Measurements from ENCODE around the gene RTN4R.
A peak's percentile ranks its signal among the peaks of the same experiment; 100 is the strongest.
"Not testable (repeated sequence)": the region's sequence is repeated elsewhere in the genome, so short reads cannot be mapped to it uniquely, and the experiment has no call there.

Gene RTN4R

GRCh38 chr22:20291249-20291586 is 23.1 kb upstream of the RTN4R start:
- H3K27me3 ChIP-seq (ENCODE audit: control insufficient read depth in 3 of 3, insufficient read depth in 3 of 3, low read depth in 1 of 3, low read length in 3 of 3), result peaks cover 0 to 46% (median 2%) of the 10 kb centered on the region in 3 experiments
- H3K27ac ChIP-seq (replicated peaks; ENCODE audit: low read length), result no peak overlapping the region
- H3K9ac ChIP-seq (ENCODE audit: low read depth, low read length, poor library complexity), result no peak overlapping the region
- H2AFZ ChIP-seq (ENCODE audit: low read length), result no peak overlapping the region
- no peak overlapping the region for H4K91ac ChIP-seq (ENCODE audit: low read depth, low read length, poor library complexity)
- no peak overlapping the region for H2BK5ac ChIP-seq (ENCODE audit: low read length)
- no peaks in the 10 kb centered on the region for H3K36me3 ChIP-seq (replicated peaks in 1 of 2; ENCODE audit: control insufficient read depth in 2 of 2, insufficient read depth in 2 of 2, low read length in 2 of 2)
- H3K9me3 ChIP-seq (replicated peaks in 1 of 2; ENCODE audit: control insufficient read depth in 2 of 2, insufficient read depth in 1 of 2, low read depth in 1 of 2, low read length in 2 of 2), result no peaks in the 10 kb centered on the region
- H3K18ac ChIP-seq (ENCODE audit: low read length), result peak overlapping the region; percentile 52
- H3K4me1 ChIP-seq (ENCODE audit: control insufficient read depth in 2 of 2, insufficient read depth in 1 of 2, low read depth in 1 of 2, low read length in 2 of 2), result peaks cover 0 to 2% of the 10 kb centered on the region in 2 donors
- no peak overlapping the region for H4K8ac ChIP-seq (ENCODE audit: low read depth, low read length)
- no peak overlapping the region for H2AK5ac ChIP-seq (ENCODE audit: low read depth, low read length)
- H3K14ac ChIP-seq (ENCODE audit: low read length), result no peak overlapping the region
- no peak overlapping the region for H2BK120ac ChIP-seq (ENCODE audit: low read depth, low read length)
- H2BK12ac ChIP-seq (ENCODE audit: low read length), result no peak overlapping the region
- no peak overlapping the region for H2BK15ac ChIP-seq (ENCODE audit: low read length)
- no peak overlapping the region for H3K4ac ChIP-seq (ENCODE audit: low read length)
- DNase-seq (ENCODE audit: low spot score), result no peak
- H3K4me2 ChIP-seq (ENCODE audit: insufficient read depth, low read length, poor library complexity, severe bottlenecking), result no peak overlapping the region
- H3K4me3 ChIP-seq (ENCODE audit: low read length in 2 of 2), result no peak overlapping the region
- peak overlapping the region; percentile 86 for H3K23ac ChIP-seq (ENCODE audit: low read depth, low read length, poor library complexity)
- WGBS, 2 donors (ENCODE audit: extremely low coverage in 2 of 2, insufficient read length in 2 of 2, insufficient replicate concordance in 1 of 2), result no CpG with 5 or more reads among the region's 5 CpGs
- H3K79me1 ChIP-seq (ENCODE audit: low read depth, low read length), result no peaks in the 10 kb centered on the region

GRCh38 chr22:20290578-20291248 is 22.6 kb upstream of the RTN4R start:
- H4K8ac ChIP-seq (ENCODE audit: low read depth, low read length), result no peak overlapping the region
- no peak overlapping the region for H2BK120ac ChIP-seq (ENCODE audit: low read depth, low read length)
- no peak overlapping the region for H2BK15ac ChIP-seq (ENCODE audit: low read length)
- no peaks in the 10 kb centered on the region for H3K36me3 ChIP-seq (replicated peaks in 1 of 2; ENCODE audit: control insufficient read depth in 2 of 2, insufficient read depth in 2 of 2, low read length in 2 of 2)
- no peak overlapping the region for H3K4me2 ChIP-seq (ENCODE audit: insufficient read depth, low read length, poor library complexity, severe bottlenecking)
- no peak overlapping the region for H3K9ac ChIP-seq (ENCODE audit: low read depth, low read length, poor library complexity)
- no peak overlapping the region for H2BK5ac ChIP-seq (ENCODE audit: low read length)
- no peaks in the 10 kb centered on the region for H3K9me3 ChIP-seq (replicated peaks in 1 of 2; ENCODE audit: control insufficient read depth in 2 of 2, insufficient read depth in 1 of 2, low read depth in 1 of 2, low read length in 2 of 2)
- peak overlapping the region; percentile 52 for H3K18ac ChIP-seq (ENCODE audit: low read length)
- no peak overlapping the region for H2AFZ ChIP-seq (ENCODE audit: low read length)
- no peaks in the 10 kb centered on the region for H3K79me1 ChIP-seq (ENCODE audit: low read depth, low read length)
- H4K91ac ChIP-seq (ENCODE audit: low read depth, low read length, poor library complexity), result no peak overlapping the region
- no peak overlapping the region for H3K4me3 ChIP-seq (ENCODE audit: low read length in 2 of 2)
- WGBS, 2 donors (ENCODE audit: extremely low coverage in 2 of 2, insufficient read length in 2 of 2, insufficient replicate concordance in 1 of 2), result no CpG with 5 or more reads among the region's 13 CpGs
- H3K4ac ChIP-seq (ENCODE audit: low read length), result no peak overlapping the region
- H2AK5ac ChIP-seq (ENCODE audit: low read depth, low read length), result peak overlapping the region; percentile 36
- H3K27ac ChIP-seq (replicated peaks; ENCODE audit: low read length), result no peak overlapping the region
- H2BK12ac ChIP-seq (ENCODE audit: low read length), result no peak overlapping the region
- H3K14ac ChIP-seq (ENCODE audit: low read length), result peak overlapping the region; percentile 63
- peaks cover 0 to 2% of the 10 kb centered on the region in 2 donors for H3K4me1 ChIP-seq (ENCODE audit: control insufficient read depth in 2 of 2, insufficient read depth in 1 of 2, low read depth in 1 of 2, low read length in 2 of 2)
- peaks cover 0 to 43% (median 2%) of the 10 kb centered on the region in 3 experiments for H3K27me3 ChIP-seq (ENCODE audit: control insufficient read depth in 3 of 3, insufficient read depth in 3 of 3, low read depth in 1 of 3, low read length in 3 of 3)
- H3K23ac ChIP-seq (ENCODE audit: low read depth, low read length, poor library complexity), result peak overlapping the region; percentile 73
- DNase-seq (ENCODE audit: low spot score), result no peak

GRCh38 chr22:20290045-20290392 is 21.9 kb upstream of the RTN4R start:
- H3K4me2 ChIP-seq (ENCODE audit: insufficient read depth, low read length, poor library complexity, severe bottlenecking), result no peak overlapping the region
- H3K18ac ChIP-seq (ENCODE audit: low read length), result peak overlapping the region; percentile 83
- DNase-seq (ENCODE audit: low spot score), result no peak
- H4K91ac ChIP-seq (ENCODE audit: low read depth, low read length, poor library complexity), result no peak overlapping the region
- no peak overlapping the region for H3K4me3 ChIP-seq (ENCODE audit: low read length in 2 of 2)
- no CpG with 5 or more reads among the region's 10 CpGs for WGBS, 2 donors (ENCODE audit: extremely low coverage in 2 of 2, insufficient read length in 2 of 2, insufficient replicate concordance in 1 of 2)
- no peak overlapping the region for H3K27ac ChIP-seq (replicated peaks; ENCODE audit: low read length)
- no peak overlapping the region for H3K9ac ChIP-seq (ENCODE audit: low read depth, low read length, poor library complexity)
- peak overlapping the region; percentile 73 for H3K23ac ChIP-seq (ENCODE audit: low read depth, low read length, poor library complexity)
- peaks cover 0 to 2% of the 10 kb centered on the region in 2 donors for H3K4me1 ChIP-seq (ENCODE audit: control insufficient read depth in 2 of 2, insufficient read depth in 1 of 2, low read depth in 1 of 2, low read length in 2 of 2)
- no peaks in the 10 kb centered on the region for H3K79me1 ChIP-seq (ENCODE audit: low read depth, low read length)
- no peak overlapping the region for H4K8ac ChIP-seq (ENCODE audit: low read depth, low read length)
- H3K9me3 ChIP-seq (replicated peaks in 1 of 2; ENCODE audit: control insufficient read depth in 2 of 2, insufficient read depth in 1 of 2, low read depth in 1 of 2, low read length in 2 of 2), result no peaks in the 10 kb centered on the region
- H2BK5ac ChIP-seq (ENCODE audit: low read length), result no peak overlapping the region
- no peak overlapping the region for H3K4ac ChIP-seq (ENCODE audit: low read length)
- H2AK5ac ChIP-seq (ENCODE audit: low read depth, low read length), result peak overlapping the region; percentile 79
- peak overlapping the region; percentile 56 for H3K14ac ChIP-seq (ENCODE audit: low read length)
- H2BK15ac ChIP-seq (ENCODE audit: low read length), result peak overlapping the region; percentile 58
- H3K36me3 ChIP-seq (replicated peaks in 1 of 2; ENCODE audit: control insufficient read depth in 2 of 2, insufficient read depth in 2 of 2, low read length in 2 of 2), result no peaks in the 10 kb centered on the region
- H2AFZ ChIP-seq (ENCODE audit: low read length), result no peak overlapping the region
- no peak overlapping the region for H2BK120ac ChIP-seq (ENCODE audit: low read depth, low read length)
- peaks cover 0 to 39% (median 2%) of the 10 kb centered on the region in 3 experiments for H3K27me3 ChIP-seq (ENCODE audit: control insufficient read depth in 3 of 3, insufficient read depth in 3 of 3, low read depth in 1 of 3, low read length in 3 of 3)
- H2BK12ac ChIP-seq (ENCODE audit: low read length), result no peak overlapping the region

- H3K27ac ChIP-seq (replicated peaks; ENCODE audit: low read length), result not testable (repeated sequence)
Observed at GRCh38 chr22:20289182-20290044, 21.3 kb upstream of the RTN4R start.

More at GRCh38 chr22:20289182-20290044, 21.3 kb upstream of the RTN4R start:
- H3K9ac ChIP-seq (ENCODE audit: low read depth, low read length, poor library complexity); H2BK120ac ChIP-seq (ENCODE audit: low read depth, low read length); H3K4me2 ChIP-seq (ENCODE audit: insufficient read depth, low read length, poor library complexity, severe bottlenecking); H3K18ac ChIP-seq (ENCODE audit: low read length); H3K4me3 ChIP-seq (ENCODE audit: low read length in 2 of 2); H2AFZ ChIP-seq (ENCODE audit: low read length); H3K9me3 ChIP-seq (replicated peaks in 1 of 2; ENCODE audit: control insufficient read depth in 2 of 2, insufficient read depth in 1 of 2, low read depth in 1 of 2, low read length in 2 of 2); H4K91ac ChIP-seq (ENCODE audit: low read depth, low read length, poor library complexity); H3K36me3 ChIP-seq (replicated peaks in 1 of 2; ENCODE audit: control insufficient read depth in 2 of 2, insufficient read depth in 2 of 2, low read length in 2 of 2); DNase-seq (ENCODE audit: low spot score); H2BK5ac ChIP-seq (ENCODE audit: low read length); H3K4me1 ChIP-seq (ENCODE audit: control insufficient read depth in 2 of 2, insufficient read depth in 1 of 2, low read depth in 1 of 2, low read length in 2 of 2); H3K14ac ChIP-seq (ENCODE audit: low read length); H3K4ac ChIP-seq (ENCODE audit: low read length); H2BK12ac ChIP-seq (ENCODE audit: low read length); H3K79me1 ChIP-seq (ENCODE audit: low read depth, low read length); H4K8ac ChIP-seq (ENCODE audit: low read depth, low read length): not testable (repeated sequence)
- peak overlapping the region; percentile 58 for H2BK15ac ChIP-seq (ENCODE audit: low read length)
- peak overlapping the region; percentile 73 for H3K23ac ChIP-seq (ENCODE audit: low read depth, low read length, poor library complexity)
- peak overlapping the region; percentile 79 for H2AK5ac ChIP-seq (ENCODE audit: low read depth, low read length)
- H3K27me3 ChIP-seq (ENCODE audit: control insufficient read depth in 3 of 3, insufficient read depth in 3 of 3, low read depth in 1 of 3, low read length in 3 of 3), result peaks cover 0 to 45% (median 2%) of the 10 kb centered on the region in 3 experiments
- no CpG with 5 or more reads among the region's 23 CpGs for WGBS, 2 donors (ENCODE audit: extremely low coverage in 2 of 2, insufficient read length in 2 of 2, insufficient replicate concordance in 1 of 2)
